Esophagus muscularis mucosa (tissue), 3 donors: ENCODE measurements around the gene CLIP4.

Experiments used
- POLR2AphosphoS5 ChIP-seq, 2 donors: sonication (generic); formaldehyde crosslinking; IDR thresholded peaks; one replicate each; pipeline ENCODE4 v1.6.1; 2017; ENCODE audit warnings: antibody characterized with exemption in 2 of 2
- TF ChIP-seq, protein P1 (sequence below), 3 experiments: fragments of 200-600 bp in 2 of 3; fragments of 450-650 bp in 1 of 3; sonication (generic) in 2 of 3; IDR thresholded peaks; one replicate each; pipeline ENCODE4 v1.5.1; 2017 to 2019; ENCODE audit warnings: antibody characterized with exemption in 3 of 3, mild to moderate bottlenecking in 2 of 3, moderate library complexity in 1 of 3

- TF ChIP-seq POLR2AphosphoS5 (IDR thresholded peaks at IDR 0.05): no peak
- TF ChIP-seq, protein P1, sequence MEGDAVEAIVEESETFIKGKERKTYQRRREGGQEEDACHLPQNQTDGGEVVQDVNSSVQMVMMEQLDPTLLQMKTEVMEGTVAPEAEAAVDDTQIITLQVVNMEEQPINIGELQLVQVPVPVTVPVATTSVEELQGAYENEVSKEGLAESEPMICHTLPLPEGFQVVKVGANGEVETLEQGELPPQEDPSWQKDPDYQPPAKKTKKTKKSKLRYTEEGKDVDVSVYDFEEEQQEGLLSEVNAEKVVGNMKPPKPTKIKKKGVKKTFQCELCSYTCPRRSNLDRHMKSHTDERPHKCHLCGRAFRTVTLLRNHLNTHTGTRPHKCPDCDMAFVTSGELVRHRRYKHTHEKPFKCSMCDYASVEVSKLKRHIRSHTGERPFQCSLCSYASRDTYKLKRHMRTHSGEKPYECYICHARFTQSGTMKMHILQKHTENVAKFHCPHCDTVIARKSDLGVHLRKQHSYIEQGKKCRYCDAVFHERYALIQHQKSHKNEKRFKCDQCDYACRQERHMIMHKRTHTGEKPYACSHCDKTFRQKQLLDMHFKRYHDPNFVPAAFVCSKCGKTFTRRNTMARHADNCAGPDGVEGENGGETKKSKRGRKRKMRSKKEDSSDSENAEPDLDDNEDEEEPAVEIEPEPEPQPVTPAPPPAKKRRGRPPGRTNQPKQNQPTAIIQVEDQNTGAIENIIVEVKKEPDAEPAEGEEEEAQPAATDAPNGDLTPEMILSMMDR (IDR thresholded peaks at IDR 0.05): no peak
Measured at GRCh38 chr2:29164091-29164846, 49.1 kb downstream of the CLIP4 start.
